ENCODE results near the gene FAM13A. TPM values are rescaled to one million over a fixed set of nuclear protein-coding genes. Genes with fewer than 3 reads are reported as not detected.

Gene FAM13A
- total and polyA plus RNA-seq, 2 of the 8 experiments (the other 6 are each of a cell fraction or from before 2014, with no cell fraction given) = 7.1 to 16.5 TPM

- TF ChIP-seq FOSL1 (IDR thresholded peaks at IDR 0.05; ENCODE audit: insufficient read depth, low read depth, low read length) (no peak), ATF3 (IDR thresholded peaks at IDR 0.05; ENCODE audit: insufficient read depth, low read depth, low read length) (no peak), JUND (IDR thresholded peaks at IDR 0.05; ENCODE audit: low read length) (no peak), TCF12 (IDR thresholded peaks at IDR 0.05; ENCODE audit: low read depth, low read length) (no peak), NRF1 (IDR thresholded peaks at IDR 0.05; ENCODE audit: low read depth, low read length) (no peak)
These were observed 226.0 kb downstream of the FAM13A start (continued) for GRCh38 chr4:88831031-88831430.

Measured in H1 (cell line).